Thyroid gland (tissue), 4 donors: ENCODE results near the gene C2CD2.

Experiments
- POLR2A ChIP-seq, 2 donors: fragments of 450-650 bp; IDR thresholded peaks; one replicate each; pipeline ENCODE4 v1.6.1; 2017; ENCODE audit warnings: antibody characterized with exemption in 2 of 2, mild to moderate bottlenecking in 2 of 2, moderate library complexity in 1 of 2
- TF ChIP-seq, protein P1 (sequence below), 6 experiments: fragments of 200-600 bp in 3 of 6; fragments of 450-650 bp in 3 of 6; sonication (generic) in 3 of 6; IDR thresholded peaks; one replicate each; pipeline ENCODE4 v1.5.1; 2016 to 2019; ENCODE audit warnings: antibody characterized with exemption in 6 of 6, mild to moderate bottlenecking in 2 of 6, inconsistent platforms in 1 of 6, moderate library complexity in 1 of 6

GRCh38 chr21:41924368-41924754, 29.5 kb downstream of the C2CD2 start:
- TF ChIP-seq, protein P1, sequence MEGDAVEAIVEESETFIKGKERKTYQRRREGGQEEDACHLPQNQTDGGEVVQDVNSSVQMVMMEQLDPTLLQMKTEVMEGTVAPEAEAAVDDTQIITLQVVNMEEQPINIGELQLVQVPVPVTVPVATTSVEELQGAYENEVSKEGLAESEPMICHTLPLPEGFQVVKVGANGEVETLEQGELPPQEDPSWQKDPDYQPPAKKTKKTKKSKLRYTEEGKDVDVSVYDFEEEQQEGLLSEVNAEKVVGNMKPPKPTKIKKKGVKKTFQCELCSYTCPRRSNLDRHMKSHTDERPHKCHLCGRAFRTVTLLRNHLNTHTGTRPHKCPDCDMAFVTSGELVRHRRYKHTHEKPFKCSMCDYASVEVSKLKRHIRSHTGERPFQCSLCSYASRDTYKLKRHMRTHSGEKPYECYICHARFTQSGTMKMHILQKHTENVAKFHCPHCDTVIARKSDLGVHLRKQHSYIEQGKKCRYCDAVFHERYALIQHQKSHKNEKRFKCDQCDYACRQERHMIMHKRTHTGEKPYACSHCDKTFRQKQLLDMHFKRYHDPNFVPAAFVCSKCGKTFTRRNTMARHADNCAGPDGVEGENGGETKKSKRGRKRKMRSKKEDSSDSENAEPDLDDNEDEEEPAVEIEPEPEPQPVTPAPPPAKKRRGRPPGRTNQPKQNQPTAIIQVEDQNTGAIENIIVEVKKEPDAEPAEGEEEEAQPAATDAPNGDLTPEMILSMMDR (IDR thresholded peaks at IDR 0.05) = no peak
- no peak for TF ChIP-seq POLR2A (IDR thresholded peaks at IDR 0.05)
